ENCODE results near the gene ZNF691.

- TF ChIP-seq ZNF232 (CRISPR knock-in tag; IDR thresholded peaks at IDR 0.05): no peak
- TF ChIP-seq, protein P1, sequence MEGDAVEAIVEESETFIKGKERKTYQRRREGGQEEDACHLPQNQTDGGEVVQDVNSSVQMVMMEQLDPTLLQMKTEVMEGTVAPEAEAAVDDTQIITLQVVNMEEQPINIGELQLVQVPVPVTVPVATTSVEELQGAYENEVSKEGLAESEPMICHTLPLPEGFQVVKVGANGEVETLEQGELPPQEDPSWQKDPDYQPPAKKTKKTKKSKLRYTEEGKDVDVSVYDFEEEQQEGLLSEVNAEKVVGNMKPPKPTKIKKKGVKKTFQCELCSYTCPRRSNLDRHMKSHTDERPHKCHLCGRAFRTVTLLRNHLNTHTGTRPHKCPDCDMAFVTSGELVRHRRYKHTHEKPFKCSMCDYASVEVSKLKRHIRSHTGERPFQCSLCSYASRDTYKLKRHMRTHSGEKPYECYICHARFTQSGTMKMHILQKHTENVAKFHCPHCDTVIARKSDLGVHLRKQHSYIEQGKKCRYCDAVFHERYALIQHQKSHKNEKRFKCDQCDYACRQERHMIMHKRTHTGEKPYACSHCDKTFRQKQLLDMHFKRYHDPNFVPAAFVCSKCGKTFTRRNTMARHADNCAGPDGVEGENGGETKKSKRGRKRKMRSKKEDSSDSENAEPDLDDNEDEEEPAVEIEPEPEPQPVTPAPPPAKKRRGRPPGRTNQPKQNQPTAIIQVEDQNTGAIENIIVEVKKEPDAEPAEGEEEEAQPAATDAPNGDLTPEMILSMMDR (IDR thresholded peaks at IDR 0.05): no peak
- no peak for TF ChIP-seq PREB (CRISPR knock-in tag; IDR thresholded peaks at IDR 0.05; ENCODE audit: borderline replicate concordance)
- TF ChIP-seq JUN (CRISPR knock-in tag; IDR thresholded peaks at IDR 0.05): no peak
- TF ChIP-seq NR2C2 (CRISPR knock-in tag; IDR thresholded peaks at IDR 0.05): no peak
- TF ChIP-seq JAZF1 (CRISPR knock-in tag; IDR thresholded peaks at IDR 0.05): no peak
- TF ChIP-seq, protein P2, sequence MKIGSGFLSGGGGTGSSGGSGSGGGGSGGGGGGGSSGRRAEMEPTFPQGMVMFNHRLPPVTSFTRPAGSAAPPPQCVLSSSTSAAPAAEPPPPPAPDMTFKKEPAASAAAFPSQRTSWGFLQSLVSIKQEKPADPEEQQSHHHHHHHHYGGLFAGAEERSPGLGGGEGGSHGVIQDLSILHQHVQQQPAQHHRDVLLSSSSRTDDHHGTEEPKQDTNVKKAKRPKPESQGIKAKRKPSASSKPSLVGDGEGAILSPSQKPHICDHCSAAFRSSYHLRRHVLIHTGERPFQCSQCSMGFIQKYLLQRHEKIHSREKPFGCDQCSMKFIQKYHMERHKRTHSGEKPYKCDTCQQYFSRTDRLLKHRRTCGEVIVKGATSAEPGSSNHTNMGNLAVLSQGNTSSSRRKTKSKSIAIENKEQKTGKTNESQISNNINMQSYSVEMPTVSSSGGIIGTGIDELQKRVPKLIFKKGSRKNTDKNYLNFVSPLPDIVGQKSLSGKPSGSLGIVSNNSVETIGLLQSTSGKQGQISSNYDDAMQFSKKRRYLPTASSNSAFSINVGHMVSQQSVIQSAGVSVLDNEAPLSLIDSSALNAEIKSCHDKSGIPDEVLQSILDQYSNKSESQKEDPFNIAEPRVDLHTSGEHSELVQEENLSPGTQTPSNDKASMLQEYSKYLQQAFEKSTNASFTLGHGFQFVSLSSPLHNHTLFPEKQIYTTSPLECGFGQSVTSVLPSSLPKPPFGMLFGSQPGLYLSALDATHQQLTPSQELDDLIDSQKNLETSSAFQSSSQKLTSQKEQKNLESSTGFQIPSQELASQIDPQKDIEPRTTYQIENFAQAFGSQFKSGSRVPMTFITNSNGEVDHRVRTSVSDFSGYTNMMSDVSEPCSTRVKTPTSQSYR (CRISPR knock-in tag; IDR thresholded peaks at IDR 0.05): no peak
- TF ChIP-seq IRF2 (CRISPR knock-in tag; IDR thresholded peaks at IDR 0.05; ENCODE audit: borderline replicate concordance, low read depth): no peak
- TF ChIP-seq, protein P3, sequence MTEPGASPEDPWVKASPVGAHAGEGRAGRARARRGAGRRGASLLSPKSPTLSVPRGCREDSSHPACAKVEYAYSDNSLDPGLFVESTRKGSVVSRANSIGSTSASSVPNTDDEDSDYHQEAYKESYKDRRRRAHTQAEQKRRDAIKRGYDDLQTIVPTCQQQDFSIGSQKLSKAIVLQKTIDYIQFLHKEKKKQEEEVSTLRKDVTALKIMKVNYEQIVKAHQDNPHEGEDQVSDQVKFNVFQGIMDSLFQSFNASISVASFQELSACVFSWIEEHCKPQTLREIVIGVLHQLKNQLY (CRISPR knock-in tag; IDR thresholded peaks at IDR 0.05): no peak
- TF ChIP-seq ZNF138 (CRISPR knock-in tag; conservative IDR thresholded peaks at IDR 0.05): no peak
- no peak for TF ChIP-seq ATF1 (CRISPR knock-in tag; IDR thresholded peaks at IDR 0.05)
- TF ChIP-seq, protein P4, sequence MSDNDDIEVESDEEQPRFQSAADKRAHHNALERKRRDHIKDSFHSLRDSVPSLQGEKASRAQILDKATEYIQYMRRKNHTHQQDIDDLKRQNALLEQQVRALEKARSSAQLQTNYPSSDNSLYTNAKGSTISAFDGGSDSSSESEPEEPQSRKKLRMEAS (CRISPR knock-in tag; IDR thresholded peaks at IDR 0.05): peak; percentile 50; the same call in 1 of the 2 replicates
- no peak for TF ChIP-seq ZNF416 (CRISPR knock-in tag; IDR thresholded peaks at IDR 0.05)
- TF ChIP-seq, protein P5, sequence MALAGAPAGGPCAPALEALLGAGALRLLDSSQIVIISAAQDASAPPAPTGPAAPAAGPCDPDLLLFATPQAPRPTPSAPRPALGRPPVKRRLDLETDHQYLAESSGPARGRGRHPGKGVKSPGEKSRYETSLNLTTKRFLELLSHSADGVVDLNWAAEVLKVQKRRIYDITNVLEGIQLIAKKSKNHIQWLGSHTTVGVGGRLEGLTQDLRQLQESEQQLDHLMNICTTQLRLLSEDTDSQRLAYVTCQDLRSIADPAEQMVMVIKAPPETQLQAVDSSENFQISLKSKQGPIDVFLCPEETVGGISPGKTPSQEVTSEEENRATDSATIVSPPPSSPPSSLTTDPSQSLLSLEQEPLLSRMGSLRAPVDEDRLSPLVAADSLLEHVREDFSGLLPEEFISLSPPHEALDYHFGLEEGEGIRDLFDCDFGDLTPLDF (CRISPR knock-in tag; IDR thresholded peaks at IDR 0.05): no peak
Observed at GRCh38 chr1:42845866-42846256, 552 bp upstream of the ZNF691 start.
